ENCODE results near the gene RHBDF2. TPM values are rescaled to one million over a fixed set of nuclear protein-coding genes. Genes with fewer than 3 reads are reported as not detected.

RHBDF2 gene
- polyA plus RNA-seq, 3 donors: 36.9 to 124 (median 68.6) TPM

- Histone ChIP-seq H3K4me1 (ENCODE audit: control insufficient read depth in 1 of 2, insufficient read depth in 2 of 2, low read length in 2 of 2) (no peaks in the 10 kb centered on the region), H3K9me3 (replicated peaks in 1 of 2; ENCODE audit: control insufficient read depth in 1 of 2, insufficient read depth in 1 of 2, low read length in 2 of 2) (no peaks in the 10 kb centered on the region), H2AFZ (ENCODE audit: insufficient read depth, low read depth, low read length, poor library complexity, severe bottlenecking) (no peak overlapping the region), H3K36me3 (replicated peaks in 1 of 2; ENCODE audit: control insufficient read depth in 1 of 2, insufficient read depth in 2 of 2, low read length in 2 of 2) (no peaks in the 10 kb centered on the region), H3K27me3 (ENCODE audit: control insufficient read depth in 2 of 2, insufficient read depth in 2 of 2, low read length in 2 of 2) (no peaks in the 10 kb centered on the region), H3K4me3 (replicated peaks in 1 of 3; ENCODE audit: low read depth in 2 of 3, low read length in 3 of 3) (no peak overlapping the region), H3K79me2 (ENCODE audit: insufficient read depth, low read length) (peaks cover 20% of the 10 kb centered on the region), H3K4me2 (replicated peaks; ENCODE audit: extremely low read depth, low read length, poor library complexity, severe bottlenecking) (no peak overlapping the region), H3K27ac (ENCODE audit: low read depth in 1 of 2, low read length in 2 of 2) (no peak overlapping the region), H4K20me1 (ENCODE audit: insufficient read depth, low read length) (peaks cover 52% of the 10 kb centered on the region), H3K9ac (ENCODE audit: insufficient read depth, low read length, poor library complexity, severe bottlenecking) (no peak overlapping the region)
- Mint-ChIP-seq H3K36me3 (peaks cover 12 to 19% of the 10 kb centered on the region in 2 donors), H3K27me3 (ENCODE audit: low read depth in 3 of 3) (no peaks in the 10 kb centered on the region), H3K4me1 (peaks cover 15% of the 10 kb centered on the region), H3K4me3 (no peak overlapping the region), H3K9me3 (no peaks in the 10 kb centered on the region), H3K27ac (peak overlapping the region in 1 of 7 donors; percentile 3)
- intact Hi-C loops (cut with micrococcal nuclease): no loop called here
- DNase-seq: no peak
- WGBS (ENCODE audit: insufficient coverage): 85% methylated on average over 3 of the region's 3 CpGs
- no peak for TF ChIP-seq CTCF (IDR thresholded peaks at IDR 0.05)
These were observed 74.4 kb downstream of the RHBDF2 start for GRCh38 chr17:76426853-76427252.

GRCh38 chr17:76422860-76423259, 78.4 kb downstream of the RHBDF2 start:
- H3K36me3 ChIP-seq (replicated peaks in 1 of 2; ENCODE audit: control insufficient read depth in 1 of 2, insufficient read depth in 2 of 2, low read length in 2 of 2): peaks cover 0 to 1% of the 10 kb centered on the region in 2 donors
- 89% methylated on average over 5 of the region's 6 CpGs for WGBS (ENCODE audit: insufficient coverage)
- no peaks in the 10 kb centered on the region for H3K4me1 ChIP-seq (ENCODE audit: control insufficient read depth in 1 of 2, insufficient read depth in 2 of 2, low read length in 2 of 2)
- H3K27me3 ChIP-seq (ENCODE audit: control insufficient read depth in 2 of 2, insufficient read depth in 2 of 2, low read length in 2 of 2): no peaks in the 10 kb centered on the region
- no peak for TF ChIP-seq CTCF (IDR thresholded peaks at IDR 0.05)
- intact Hi-C loops (cut with micrococcal nuclease): no loop called here
- Mint-ChIP-seq H3K27ac (peak overlapping the region in 2 of 7 donors; percentile 54 to 64), H3K4me1 (peaks cover 10% of the 10 kb centered on the region), H3K4me3 (no peak overlapping the region), H3K36me3 (peaks cover 10 to 22% of the 10 kb centered on the region in 2 donors), H3K27me3 (ENCODE audit: low read depth in 3 of 3) (peaks cover 0 to 3% (median 0%) of the 10 kb centered on the region in 3 donors), H3K9me3 (no peaks in the 10 kb centered on the region)
- no peak overlapping the region for H3K9ac ChIP-seq (ENCODE audit: insufficient read depth, low read length, poor library complexity, severe bottlenecking)
- H2AFZ ChIP-seq (ENCODE audit: insufficient read depth, low read depth, low read length, poor library complexity, severe bottlenecking): no peak overlapping the region
- H3K79me2 ChIP-seq (ENCODE audit: insufficient read depth, low read length): peaks cover 29% of the 10 kb centered on the region
- H4K20me1 ChIP-seq (ENCODE audit: insufficient read depth, low read length): peaks cover 70% of the 10 kb centered on the region
- H3K4me2 ChIP-seq (replicated peaks; ENCODE audit: extremely low read depth, low read length, poor library complexity, severe bottlenecking): no peak overlapping the region
- H3K27ac ChIP-seq (ENCODE audit: low read depth in 1 of 2, low read length in 2 of 2): no peak overlapping the region
- no peaks in the 10 kb centered on the region for H3K9me3 ChIP-seq (replicated peaks in 1 of 2; ENCODE audit: control insufficient read depth in 1 of 2, insufficient read depth in 1 of 2, low read length in 2 of 2)
- no peak for DNase-seq
- no peak overlapping the region for H3K4me3 ChIP-seq (replicated peaks in 1 of 3; ENCODE audit: low read depth in 2 of 3, low read length in 3 of 3)
